Inflammatory macrophage (primary cell): ENCODE data around the gene FCRL4.

ENCODE experiments used
- DNase-seq, 2 donors: peaks; one replicate each; pipeline ENCODE4 v3.0.0-alpha.2; 2020 to 2022
- total RNA-seq, 18 experiments: gene quantifications; one replicate each; lab custom pipeline; 2026; ENCODE audit warnings: mixed read lengths in 6 of 18, inconsistent platforms in 2 of 18; lab: John Stamatoyannopoulos, UW

FCRL4 gene
- 0 to 0.11 (median 0) reads per million in 18 experiments for total RNA-seq

GRCh38 chr1:157597959-157598667, at the start of gene FCRL4:
FCRL4 (minus strand) TSS chr1:157598085; CDS start chr1:157597944, 141 bp downstream.
- DNase-seq, result no peak

- peak; percentile 18 to 52 for DNase-seq
These were observed 48.3 kb upstream of the FCRL4 start for GRCh38 chr1:157646144-157646543.

GRCh38 chr1:157641177-157641576, 43.3 kb upstream of the FCRL4 start:
- DNase-seq, result no peak

GRCh38 chr1:157639800-157640199, 41.9 kb upstream of the FCRL4 start:
- peak; percentile 5 to 36 for DNase-seq

DNA sequence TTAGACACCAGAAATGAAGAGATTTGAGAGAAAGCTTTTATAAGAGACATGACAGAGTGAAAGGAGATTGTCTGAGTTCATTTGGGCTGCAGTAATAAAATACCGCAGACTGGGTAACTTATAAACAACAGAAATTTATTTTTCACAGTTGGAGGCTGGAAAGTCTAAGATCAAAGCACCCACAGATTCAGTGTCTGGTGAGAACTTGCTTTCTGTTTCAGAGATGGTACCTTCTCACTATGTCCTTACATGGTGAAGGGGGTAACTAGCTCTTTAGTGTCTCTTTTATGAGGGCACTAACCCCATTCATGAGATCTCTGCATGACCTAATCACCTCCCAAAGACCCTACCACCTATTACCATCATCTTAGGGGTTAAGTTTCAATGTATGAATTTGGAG, 30.9 kb upstream of the FCRL4 start:
- DNase-seq, result no peak

GRCh38 chr1:157626099-157626498, 28.2 kb upstream of the FCRL4 start:
- no peak for DNase-seq

DNA sequence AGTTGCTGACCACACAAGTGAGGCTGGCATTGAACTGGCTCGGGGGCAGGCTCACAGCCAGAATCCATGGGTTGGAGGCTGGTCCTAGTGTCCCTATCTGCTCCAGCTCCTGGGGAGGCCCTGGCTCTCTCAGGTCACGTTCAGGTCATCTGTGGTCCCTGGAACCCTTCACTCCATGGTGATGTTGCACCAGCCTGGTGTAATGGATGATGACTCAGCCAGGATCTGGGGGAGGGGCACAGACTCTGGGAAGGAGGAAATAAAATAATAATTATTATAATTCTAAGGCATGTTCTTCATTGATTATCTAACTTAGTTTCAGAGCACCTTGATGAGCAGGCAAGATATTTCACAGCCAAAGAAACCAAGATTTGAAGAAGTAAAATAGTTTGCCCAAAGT, 26.6 kb upstream of the FCRL4 start:
- DNase-seq, result no peak

GRCh38 chr1:157622471-157622870, 24.6 kb upstream of the FCRL4 start:
- no peak for DNase-seq

DNA sequence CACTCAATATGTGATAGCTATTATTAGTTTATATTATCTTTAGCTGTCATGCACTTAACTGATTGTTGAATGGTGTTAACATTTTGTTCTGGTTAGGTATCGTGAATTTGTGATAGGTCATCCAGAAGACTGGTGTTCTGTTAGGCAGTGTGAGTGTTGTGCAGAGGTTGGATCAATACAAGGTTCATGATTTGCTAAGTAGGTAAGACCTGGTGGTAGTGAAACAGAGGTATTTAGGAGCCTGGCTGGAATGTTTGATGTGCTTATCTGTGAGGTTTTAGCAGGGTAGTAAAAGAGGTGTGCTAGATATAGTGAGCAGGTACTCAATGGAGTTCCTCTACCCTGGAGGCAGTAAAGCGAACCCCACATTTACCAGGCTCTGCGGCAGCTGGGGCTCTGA, 20.3 kb upstream of the FCRL4 start:
- no peak for DNase-seq

GRCh38 chr1:157600236-157600635, 2.4 kb upstream of the FCRL4 start:
- DNase-seq, result no peak

DNA sequence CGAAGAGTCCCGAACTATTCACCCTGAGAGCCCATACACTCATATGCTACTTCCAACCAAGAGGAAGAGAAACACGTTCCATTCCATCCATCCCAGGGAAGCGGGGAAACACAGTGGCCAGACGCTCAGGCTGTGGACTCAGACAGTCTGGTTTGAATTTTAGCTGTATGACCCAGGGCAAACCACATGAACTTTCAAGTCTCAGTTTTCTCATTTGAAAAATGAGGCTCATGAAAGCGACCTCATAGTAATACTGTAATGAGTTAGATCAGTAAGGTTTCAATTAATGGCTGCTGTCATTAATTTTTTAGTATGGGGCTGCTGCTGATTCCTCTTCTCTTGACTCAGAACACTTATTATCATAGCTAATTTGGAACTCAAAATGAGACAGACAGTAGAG, 1.5 kb downstream of the FCRL4 start:
- no peak for DNase-seq

DNA sequence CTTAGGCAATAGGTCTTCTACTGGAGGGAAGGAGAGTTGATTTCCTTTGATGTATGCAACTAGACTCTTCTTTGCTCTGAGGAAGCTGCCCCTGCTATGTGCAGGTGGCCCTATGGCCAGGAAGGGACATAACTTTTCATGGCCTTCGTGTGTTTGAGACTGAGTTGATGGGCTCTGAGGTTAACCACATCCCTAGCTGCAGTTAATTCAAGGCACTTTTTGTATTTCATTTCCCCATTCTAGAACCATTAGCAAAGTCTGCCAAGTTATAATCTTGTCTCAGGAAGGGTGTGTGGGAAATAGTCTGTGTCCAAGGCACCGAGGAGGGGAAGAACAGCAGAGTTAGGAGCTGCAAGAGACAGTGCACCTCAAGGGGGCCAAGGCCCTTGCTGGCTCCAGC, 2.5 kb downstream of the FCRL4 start:
- no peak for DNase-seq

DNA sequence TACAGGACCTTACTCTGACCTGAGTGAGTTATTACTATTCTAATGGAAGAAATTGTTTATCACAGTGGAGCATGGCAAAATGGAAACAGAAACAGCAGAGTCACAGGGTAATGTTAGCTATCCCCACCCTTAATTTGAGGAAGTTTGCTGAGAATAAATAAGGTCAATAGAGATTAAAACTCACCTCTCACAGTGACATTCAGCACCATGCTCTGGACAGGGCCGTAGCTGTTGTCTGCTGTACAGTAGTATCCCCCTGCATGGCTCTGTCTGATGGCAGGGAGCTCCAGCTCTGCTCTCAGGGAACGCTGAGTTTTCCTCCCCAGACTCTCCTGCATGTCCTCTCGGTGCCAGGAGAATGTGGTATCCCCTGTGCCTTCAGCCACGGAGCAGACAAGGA, 11.9 kb downstream of the FCRL4 start:
- DNase-seq, result no peak

DNA sequence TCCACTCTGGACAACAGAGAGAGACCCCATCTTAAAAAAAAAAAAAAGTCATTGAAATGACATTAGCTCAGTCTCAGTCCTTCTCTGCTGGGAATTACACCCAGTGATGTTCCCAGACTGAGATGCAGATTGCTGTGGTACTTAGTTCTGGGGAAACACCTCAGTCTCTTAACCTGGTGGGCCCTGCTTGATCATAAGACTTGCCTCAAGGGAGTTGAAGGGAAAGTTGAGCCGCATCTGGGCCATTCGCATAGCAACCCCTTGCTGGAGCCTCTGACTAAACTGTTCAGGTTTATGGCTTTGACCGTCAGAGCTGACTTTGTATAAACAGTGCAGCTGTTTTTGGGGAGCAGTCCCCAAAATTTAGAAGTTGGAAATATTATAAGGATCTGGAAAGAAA, 13.4 kb downstream of the FCRL4 start:
- no peak for DNase-seq

- no peak for DNase-seq
These were observed 17.1 kb downstream of the FCRL4 start for GRCh38 chr1:157580828-157581210.

- peak; percentile 53 to 57 for DNase-seq
These were observed 17.6 kb downstream of the FCRL4 start for GRCh38 chr1:157580179-157580827.

DNA sequence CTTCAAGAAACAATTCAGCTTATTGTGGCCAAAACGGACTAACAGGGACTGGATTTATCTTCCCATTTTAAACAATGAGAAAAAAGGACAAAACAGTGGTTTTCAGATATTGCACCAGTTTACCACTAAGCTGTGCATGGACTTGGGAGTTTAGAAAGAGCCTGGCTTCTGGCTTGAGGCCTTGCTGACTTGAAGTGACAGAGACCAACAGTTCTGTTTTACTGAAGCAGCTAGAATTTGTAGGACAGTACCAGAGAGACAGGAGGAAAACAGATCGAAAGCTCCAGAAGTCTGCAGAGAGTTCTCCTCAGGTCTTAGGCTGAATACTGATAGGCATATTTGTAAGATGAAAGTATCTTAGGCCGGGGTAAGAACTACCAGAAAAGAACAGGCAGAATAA, 20.5 kb downstream of the FCRL4 start:
- no peak for DNase-seq

DNA sequence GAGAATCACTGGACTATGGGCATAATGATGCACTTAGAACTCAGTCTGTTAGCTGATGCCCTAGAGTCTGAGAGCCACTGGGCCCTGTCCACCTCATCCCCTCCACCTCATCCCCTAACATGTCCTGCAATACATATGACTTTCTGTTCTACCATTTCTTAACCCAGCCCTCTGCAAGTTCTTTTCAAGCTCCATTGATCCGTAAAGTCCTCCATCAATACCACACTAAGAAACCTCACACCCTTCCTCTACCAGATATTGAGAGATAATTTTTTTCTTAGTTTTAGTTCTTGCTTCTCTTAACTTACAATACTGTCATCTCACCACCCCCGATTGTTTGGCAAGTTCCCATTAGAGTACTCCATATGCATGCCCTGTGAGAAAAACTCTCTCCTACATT, 22.1 kb downstream of the FCRL4 start:
- no peak for DNase-seq

GRCh38 chr1:157574836-157575235, 23.0 kb downstream of the FCRL4 start:
- no peak for DNase-seq

DNA sequence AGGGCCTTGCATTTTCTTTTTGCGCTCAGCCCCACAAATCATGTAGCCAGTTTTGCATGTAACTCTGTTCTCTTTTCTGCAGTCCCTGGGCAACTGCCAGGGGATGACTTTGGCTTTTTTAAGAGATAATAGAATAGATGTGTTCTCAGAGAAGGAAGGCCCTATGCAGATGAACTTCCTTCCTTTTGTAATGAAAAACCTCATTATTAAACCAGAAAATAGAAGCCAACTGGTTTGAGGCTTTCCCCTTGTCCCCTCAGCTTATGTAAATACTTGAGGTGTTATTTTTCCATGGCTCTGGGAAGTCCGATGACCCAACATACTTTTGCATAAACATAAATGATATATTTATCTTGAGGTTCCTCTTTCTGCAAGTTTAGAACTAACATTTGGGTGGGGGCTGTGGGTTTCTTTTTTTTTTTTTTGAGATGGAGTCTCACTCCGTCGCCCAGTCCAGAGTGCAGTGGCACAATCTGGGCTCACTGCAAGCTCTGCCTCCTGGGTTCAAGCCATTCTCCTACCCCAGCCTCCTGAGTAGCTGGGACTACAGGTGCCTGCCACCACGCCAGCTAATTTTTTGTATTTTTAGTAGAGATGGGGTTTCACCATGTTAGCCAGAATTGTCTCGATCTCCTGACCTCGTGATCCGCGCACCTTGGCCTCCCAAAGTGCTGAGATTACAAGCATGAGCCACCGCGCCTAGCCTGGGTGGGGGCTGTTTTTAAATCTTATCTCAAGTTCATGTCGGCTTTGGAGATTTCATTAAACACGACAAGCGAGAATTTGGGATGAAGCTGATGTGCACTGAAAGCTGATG, 31.2 kb downstream of the FCRL4 start:
- peak in 1 of 2 donors; percentile 47 for DNase-seq

GRCh38 chr1:157562515-157562914, 35.4 kb downstream of the FCRL4 start:
- no peak for DNase-seq

DNA sequence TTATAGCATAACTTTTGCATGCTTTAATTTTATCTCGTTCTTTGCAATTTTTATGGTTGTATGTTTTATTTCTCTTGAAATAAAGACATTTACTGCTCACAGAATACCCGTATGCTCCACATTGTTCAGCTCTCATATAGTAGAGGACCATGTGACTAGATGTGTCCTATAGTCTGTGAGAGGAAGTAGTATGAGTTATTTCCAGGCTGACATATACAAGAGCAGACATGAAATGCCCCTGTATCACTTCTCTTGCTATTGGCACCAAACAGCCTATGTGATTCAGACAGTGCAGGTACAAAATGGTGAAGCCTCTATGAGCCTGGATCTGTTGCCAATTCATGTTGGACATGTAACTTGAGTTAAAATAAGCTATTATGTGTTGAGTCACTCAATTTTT, 39.8 kb downstream of the FCRL4 start:
- DNase-seq, result no peak
